Stimulated activated CD4-positive, alpha-beta T cell treated with anti-CD3 and anti-CD28 coated beads, Interleukin-15, amount 100 ng/mL, for 48 hours (primary cell): Measurements from ENCODE around the gene RAI1.

Experiments used
- DNase-seq, 2 donors: peaks; one replicate each; pipeline ENCODE4 v3.0.0-alpha.2; 2020; ENCODE audit warnings: low read depth in 2 of 2

The RAI1 gene

GRCh38 chr17:17698371-17698770 is 17.1 kb downstream of the RAI1 start:
- DNase-seq, result no peak

- no peak for DNase-seq
These were observed 17.7 kb downstream of the RAI1 start for GRCh38 chr17:17698869-17699351.

DNA sequence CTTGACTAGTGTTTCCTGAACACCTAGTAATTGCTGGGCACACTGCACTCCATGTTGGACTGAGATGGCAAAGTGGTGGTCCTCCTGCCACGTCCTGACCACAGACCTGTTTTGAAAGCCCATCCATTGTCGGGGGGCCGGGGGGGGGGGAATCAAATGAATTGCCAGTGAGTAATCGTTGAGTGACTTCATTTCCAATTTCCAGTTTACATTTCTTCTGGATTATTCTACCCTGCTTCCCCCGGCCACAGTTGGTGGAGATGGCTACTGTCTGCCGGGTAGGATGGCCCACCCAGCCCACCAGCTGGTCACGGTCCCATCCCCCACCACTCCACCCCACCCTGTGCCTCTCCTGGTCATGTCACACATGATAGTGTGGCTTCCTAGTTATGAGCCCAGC is 18.2 kb downstream of the RAI1 start:
- no peak for DNase-seq

GRCh38 chr17:17700251-17700969 is 19.2 kb downstream of the RAI1 start:
- DNase-seq, result no peak

- DNase-seq, result no peak
These were observed 19.9 kb downstream of the RAI1 start for GRCh38 chr17:17701112-17701511.

DNA sequence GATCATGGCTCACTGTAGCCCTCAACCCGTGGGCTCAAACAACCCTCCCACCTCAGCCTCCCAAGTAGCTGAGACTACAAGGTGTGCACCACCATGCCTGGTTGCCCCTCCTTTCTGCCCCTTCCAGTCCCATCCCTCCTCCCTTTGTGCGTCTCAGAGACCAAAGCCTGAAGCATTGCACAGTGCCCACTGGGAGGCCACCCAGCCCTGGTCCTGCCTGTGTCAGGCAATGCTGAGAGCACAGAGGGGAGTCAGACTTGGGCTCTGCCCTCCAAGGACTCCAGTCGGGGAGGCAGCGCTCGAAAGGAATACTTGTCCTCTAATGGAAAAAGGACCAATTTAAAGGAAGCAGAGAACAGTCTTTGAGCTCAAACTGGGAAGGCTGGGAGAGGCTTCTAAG is 20.4 kb downstream of the RAI1 start:
- no peak for DNase-seq

DNA sequence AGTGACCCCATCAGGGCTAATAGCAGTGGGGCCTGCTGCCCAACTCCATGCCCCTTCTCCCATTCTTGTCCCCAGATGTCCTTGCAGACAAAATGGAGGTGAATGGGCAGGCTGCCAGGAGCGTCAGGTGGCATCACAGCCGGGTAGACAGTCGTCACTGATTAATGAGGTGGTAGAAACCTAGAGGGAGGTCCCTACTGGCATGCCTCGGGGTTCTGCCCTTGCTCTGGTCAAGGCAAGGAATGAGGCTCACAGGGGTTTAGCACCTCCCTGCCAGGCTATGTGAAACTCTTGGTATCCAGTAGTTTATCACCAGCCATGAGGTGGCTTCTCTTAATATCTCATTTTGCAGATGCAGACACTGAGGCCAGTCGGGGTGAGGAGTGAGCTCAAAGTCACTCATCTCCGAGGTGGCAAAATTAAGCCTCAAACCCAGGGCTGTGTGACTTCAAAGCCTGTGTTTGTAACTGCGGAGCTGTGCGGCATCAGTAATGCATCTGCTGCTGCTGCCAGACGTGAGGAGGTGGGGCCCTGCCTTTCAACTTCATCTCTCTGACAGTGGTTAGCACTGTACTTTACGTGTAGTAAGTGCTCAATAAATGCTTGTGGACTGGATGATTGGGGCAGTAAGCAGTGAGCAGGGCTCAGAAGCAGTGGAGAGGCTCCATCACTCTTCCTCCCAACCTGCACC is 21.3 kb downstream of the RAI1 start:
- no peak for DNase-seq

DNA sequence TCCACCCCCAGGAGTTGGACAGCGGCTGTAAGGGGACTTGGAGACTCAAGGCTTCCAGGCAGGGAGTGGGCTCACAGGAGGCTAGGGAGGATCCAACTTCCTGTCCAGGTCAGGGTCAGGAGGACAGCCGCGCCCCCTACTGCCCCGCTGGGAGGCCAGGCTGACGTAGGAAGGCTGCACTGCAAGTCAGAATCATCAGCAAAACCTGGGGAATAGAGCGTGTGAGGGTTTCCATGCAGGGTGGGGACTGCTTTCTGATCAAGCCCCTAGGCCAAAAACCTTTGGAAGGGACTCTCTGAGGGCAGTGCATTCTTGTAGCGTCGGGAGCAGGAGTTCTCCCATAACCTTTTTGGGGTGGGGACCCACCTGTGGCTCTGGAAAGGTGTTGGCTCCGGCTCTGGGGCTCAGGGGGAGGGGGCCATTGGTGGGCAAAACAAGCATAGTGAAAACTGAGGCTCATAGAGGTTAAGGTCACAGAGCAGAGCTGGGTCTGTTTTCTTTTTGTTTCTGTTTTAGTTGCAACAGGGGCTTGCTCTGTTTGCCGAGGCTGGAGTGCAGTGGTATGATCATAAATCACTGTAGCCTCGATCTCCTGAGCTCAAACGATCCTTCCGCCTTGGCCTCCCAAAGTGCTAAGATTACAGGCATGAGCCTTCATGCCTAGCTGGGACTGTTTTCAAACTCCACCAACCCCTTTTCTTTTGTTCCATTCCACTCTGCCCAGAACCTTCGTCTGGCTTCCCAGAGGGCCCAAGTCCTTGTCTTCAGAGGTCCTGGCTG is 22.1 kb downstream of the RAI1 start:
- no peak for DNase-seq

DNA sequence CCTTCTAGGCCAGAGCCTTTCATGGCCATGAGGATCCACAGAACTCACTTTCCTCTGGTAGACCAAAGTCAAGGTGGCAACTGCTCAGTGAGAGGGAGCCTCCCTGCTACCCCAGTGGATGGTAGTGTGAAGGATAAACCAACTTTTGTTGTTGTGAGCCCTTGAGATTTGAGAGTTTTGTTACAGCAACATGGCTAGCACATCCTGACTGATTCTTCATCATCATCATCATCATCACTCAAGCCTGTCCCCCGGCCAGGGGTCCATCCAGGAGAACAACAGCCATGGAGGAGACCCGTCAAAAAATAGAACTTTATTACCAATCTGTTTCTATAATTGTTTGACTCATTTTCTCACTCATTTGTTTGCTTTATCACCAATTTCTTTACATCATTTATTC is 23.7 kb downstream of the RAI1 start:
- no peak for DNase-seq

GRCh38 chr17:17706140-17707060 is 25.1 kb downstream of the RAI1 start:
- no peak for DNase-seq

DNA sequence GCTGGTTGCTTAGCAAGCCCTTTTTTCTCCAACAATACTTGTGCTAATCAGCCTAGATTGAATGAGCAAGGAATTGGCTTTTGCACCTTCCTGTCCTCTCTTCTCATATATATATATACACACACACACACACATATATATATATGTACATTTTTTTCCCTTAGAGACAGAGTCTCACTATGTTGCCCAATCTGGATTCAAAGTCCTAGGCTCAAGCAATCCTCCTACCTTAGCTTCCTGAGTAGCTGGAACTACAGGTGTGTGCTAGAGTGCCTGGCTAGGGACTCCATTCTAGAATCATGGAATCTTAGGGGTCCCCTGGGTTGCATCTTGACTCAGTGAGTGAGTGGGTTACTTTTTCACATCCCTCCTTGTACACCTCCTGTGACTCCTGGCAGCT is 27.0 kb downstream of the RAI1 start:
- DNase-seq, result no peak

GRCh38 chr17:17708816-17709215 is 27.6 kb downstream of the RAI1 start:
- no peak for DNase-seq

- DNase-seq, result no peak
These were observed 28.6 kb downstream of the RAI1 start for GRCh38 chr17:17709815-17710321.

DNA sequence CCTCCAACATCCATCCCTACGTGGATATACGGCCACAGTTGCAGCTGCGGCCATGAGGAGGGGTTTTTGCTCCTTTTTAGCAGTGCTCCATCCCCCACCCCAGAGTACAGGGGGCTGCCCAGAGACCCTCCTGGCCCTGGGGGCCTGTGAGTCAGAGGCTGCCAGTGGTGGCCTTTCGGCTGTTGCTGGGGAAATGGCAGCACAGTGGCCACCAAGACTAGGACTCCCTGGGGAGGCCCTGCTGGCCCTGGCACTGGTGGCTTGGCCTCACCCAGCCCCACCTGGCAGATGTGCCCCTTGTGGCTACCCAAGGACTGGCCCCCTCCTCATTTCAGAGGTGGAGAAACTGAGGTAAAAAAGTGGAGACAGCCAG is 29.1 kb downstream of the RAI1 start:
- DNase-seq, result no peak

GRCh38 chr17:17710728-17711541 is 29.7 kb downstream of the RAI1 start:
- no peak for DNase-seq

GRCh38 chr17:17711641-17712162 is 30.4 kb downstream of the RAI1 start:
- DNase-seq, result no peak

DNA sequence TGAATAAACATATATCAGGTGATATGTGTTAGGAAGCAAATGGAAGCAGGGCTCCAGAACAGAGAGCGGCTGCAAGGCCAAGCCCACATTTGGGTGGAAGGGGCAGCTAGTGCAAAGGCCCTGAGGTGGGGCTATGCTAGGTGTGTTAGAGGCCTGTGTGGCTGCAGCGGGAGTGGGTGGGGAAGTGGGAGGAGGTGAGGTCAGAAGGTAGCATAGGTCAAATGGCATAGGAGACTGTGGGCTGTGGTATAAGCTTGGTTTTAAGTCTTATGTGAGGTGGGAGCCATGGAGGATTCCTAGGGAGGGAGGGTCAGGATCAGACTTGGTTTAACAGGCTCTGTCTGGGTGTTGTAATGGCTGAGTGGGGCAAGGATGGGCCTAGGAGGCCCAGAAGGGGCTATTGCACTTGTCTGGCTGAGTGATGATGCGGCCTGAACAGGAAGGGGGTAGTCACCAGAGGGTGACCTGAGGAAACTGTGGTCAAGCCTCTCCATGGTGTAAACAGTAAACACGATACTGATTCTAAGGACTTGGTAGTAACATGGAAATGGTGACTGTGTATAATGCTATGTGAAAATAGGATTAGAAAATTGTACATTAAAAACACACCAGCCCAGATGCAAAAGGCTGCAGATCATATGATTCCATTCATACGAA is 31.1 kb downstream of the RAI1 start:
- no peak for DNase-seq

GRCh38 chr17:17713839-17714238 is 32.6 kb downstream of the RAI1 start:
- DNase-seq, result no peak

GRCh38 chr17:17714261-17714866 is 33.1 kb downstream of the RAI1 start:
- DNase-seq, result no peak
